ENCODE measurements around the gene SLC25A25.
"Not testable (repeated sequence)": the region's sequence is repeated elsewhere in the genome, so short reads cannot be mapped to it uniquely, and the experiment has no call there.

Gene SLC25A25

GRCh38 chr9:128103589-128103962 is 35.5 kb downstream of the SLC25A25 start:
- Mint-ChIP-seq H3K9me3 (no peaks in the 10 kb centered on the region), H3K4me3 (no peak overlapping the region), H3K36me3 (ENCODE audit: low read depth) (peaks cover 48% of the 10 kb centered on the region), H3K4me1 (ENCODE audit: low read depth) (peaks cover 44% of the 10 kb centered on the region), H3K27ac (no peak overlapping the region), H3K27me3 (no peaks in the 10 kb centered on the region)

DNA sequence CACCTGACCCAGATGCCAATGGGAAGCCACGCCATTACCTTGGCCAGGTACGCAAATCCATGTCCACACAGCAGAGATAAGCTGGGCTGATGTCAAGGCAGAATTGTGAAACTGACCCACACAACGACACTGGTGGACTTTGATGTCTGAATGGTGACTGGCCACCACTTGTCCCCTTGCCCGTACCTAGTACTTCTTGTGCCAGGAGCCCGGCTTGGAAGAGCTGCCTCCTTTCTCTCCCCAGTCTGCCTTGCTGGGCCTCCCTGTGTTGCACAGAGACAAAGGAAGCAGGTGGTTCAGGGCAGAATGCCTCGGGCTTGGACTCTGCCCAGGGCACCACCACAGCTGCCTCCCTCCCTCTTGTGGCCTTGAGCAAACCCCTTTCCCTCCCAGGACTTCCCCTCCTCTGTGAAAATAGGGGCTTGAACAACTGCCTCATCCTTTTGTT is 36.2 kb downstream of the SLC25A25 start:
- H3K9me3 Mint-ChIP-seq = no peaks in the 10 kb centered on the region
- no peak overlapping the region for H3K4me3 Mint-ChIP-seq
- H3K27me3 Mint-ChIP-seq = no peaks in the 10 kb centered on the region
- peaks cover 48% of the 10 kb centered on the region for H3K36me3 Mint-ChIP-seq (ENCODE audit: low read depth)
- H3K4me1 Mint-ChIP-seq (ENCODE audit: low read depth) = peaks cover 38% of the 10 kb centered on the region
- no peak overlapping the region for H3K27ac Mint-ChIP-seq

DNA sequence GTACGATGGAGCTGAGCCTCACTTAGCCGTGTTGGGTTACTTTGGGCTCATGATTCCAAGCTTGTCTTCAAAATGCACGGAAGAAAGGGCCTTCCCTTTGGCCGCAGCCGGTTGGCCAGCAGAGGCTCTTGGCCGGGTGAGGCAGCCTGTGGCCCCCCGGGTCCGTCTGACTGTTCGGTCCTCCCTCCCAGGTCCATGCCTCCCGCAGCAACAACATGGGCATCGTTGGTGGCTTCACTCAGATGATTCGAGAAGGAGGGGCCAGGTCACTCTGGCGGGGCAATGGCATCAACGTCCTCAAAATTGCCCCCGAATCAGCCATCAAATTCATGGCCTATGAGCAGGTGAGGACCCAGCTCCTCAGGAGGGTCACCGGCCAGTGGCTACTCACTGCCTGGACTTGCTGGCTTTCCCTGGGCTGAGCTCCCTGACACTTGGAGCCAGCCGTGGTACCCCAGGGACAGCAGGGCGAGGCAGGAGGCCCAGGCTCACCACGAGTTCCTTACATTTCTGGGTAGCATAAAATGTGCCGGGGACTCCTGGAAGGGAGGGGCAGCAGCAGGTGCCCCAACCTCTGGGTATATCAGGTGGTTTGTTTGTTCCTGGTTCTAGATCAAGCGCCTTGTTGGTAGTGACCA is 37.6 kb downstream of the SLC25A25 start:
- Mint-ChIP-seq H3K27me3 (no peaks in the 10 kb centered on the region), H3K36me3 (ENCODE audit: low read depth) (peaks cover 55% of the 10 kb centered on the region), H3K27ac (no peak overlapping the region), H3K4me3 (no peak overlapping the region), H3K4me1 (ENCODE audit: low read depth) (peaks cover 26% of the 10 kb centered on the region), H3K9me3 (no peaks in the 10 kb centered on the region)

DNA sequence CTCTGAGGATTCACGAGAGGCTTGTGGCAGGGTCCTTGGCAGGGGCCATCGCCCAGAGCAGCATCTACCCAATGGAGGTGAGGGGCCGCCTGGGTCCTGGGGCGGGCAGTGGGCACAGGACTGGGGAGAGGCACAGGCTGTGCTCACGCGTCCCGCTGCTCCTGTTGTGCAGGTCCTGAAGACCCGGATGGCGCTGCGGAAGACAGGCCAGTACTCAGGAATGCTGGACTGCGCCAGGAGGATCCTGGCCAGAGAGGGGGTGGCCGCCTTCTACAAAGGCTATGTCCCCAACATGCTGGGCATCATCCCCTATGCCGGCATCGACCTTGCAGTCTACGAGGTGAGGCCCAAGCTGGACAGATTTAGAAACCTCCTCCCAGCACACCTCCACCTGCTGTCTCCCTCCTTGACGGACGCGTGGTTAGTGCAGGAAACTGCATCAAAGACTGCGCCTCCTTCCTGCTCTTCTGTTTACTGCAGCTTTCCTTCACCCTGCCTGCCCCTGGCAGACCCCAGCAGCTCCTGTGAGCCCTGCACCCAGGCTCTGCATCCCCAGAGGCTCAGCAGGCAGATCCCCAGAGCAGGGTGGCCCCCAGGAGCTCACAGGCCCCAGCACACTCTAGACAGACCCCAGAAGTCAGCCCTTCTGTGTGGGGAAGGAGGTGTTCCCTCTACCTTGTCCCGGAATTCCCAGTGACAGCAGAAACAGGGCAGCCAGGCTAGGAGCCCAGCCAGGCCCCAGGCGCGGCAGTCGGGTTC is 38.3 kb downstream of the SLC25A25 start:
- H3K27me3 Mint-ChIP-seq = no peaks in the 10 kb centered on the region
- no peak overlapping the region for H3K4me3 Mint-ChIP-seq
- H3K27ac Mint-ChIP-seq = peak overlapping the region; percentile 41

DNA sequence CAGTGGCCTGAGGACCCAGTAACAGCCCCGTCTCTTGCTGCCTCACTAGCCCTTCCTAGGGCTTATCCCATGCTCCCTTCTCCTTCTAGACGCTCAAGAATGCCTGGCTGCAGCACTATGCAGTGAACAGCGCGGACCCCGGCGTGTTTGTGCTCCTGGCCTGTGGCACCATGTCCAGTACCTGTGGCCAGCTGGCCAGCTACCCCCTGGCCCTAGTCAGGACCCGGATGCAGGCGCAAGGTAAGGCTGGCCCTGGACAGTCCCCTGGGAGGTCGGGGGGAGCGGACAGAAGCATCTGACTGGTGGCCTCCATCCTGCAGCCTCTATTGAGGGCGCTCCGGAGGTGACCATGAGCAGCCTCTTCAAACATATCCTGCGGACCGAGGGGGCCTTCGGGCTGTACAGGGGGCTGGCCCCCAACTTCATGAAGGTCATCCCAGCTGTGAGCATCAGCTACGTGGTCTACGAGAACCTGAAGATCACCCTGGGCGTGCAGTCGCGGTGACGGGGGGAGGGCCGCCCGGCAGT is 39.0 kb downstream of the SLC25A25 start:
- H3K36me3 Mint-ChIP-seq (ENCODE audit: low read depth) = peaks cover 52% of the 10 kb centered on the region
- H3K4me3 Mint-ChIP-seq = no peak overlapping the region
- no peak overlapping the region for H3K27ac Mint-ChIP-seq
- peaks cover 21% of the 10 kb centered on the region for H3K4me1 Mint-ChIP-seq (ENCODE audit: low read depth)
- H3K9me3 Mint-ChIP-seq = no peaks in the 10 kb centered on the region
- H3K27me3 Mint-ChIP-seq = no peaks in the 10 kb centered on the region

More for the DNA sequence above, 38.3 kb downstream of the SLC25A25 start:
- Mint-ChIP-seq H3K9me3 (no peaks in the 10 kb centered on the region), H3K36me3 (ENCODE audit: low read depth) (peaks cover 52% of the 10 kb centered on the region), H3K4me1 (ENCODE audit: low read depth) (peaks cover 22% of the 10 kb centered on the region)

DNA sequence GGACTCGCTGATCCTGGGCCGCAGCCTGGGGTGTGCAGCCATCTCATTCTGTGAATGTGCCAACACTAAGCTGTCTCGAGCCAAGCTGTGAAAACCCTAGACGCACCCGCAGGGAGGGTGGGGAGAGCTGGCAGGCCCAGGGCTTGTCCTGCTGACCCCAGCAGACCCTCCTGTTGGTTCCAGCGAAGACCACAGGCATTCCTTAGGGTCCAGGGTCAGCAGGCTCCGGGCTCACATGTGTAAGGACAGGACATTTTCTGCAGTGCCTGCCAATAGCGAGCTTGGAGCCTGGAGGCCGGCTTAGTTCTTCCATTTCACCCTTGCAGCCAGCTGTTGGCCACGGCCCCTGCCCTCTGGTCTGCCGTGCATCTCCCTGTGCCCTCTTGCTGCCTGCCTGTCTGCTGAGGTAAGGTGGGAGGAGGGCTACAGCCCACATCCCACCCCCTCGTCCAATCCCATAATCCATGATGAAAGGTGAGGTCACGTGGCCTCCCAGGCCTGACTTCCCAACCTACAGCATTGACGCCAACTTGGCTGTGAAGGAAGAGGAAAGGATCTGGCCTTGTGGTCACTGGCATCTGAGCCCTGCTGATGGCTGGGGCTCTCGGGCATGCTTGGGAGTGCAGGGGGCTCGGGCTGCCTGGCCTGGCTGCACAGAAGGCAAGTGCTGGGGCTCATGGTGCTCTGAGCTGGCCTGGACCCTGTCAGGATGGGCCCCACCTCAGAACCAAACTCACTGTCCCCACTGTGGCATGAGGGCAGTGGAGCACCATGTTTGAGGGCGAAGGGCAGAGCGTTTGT is 39.6 kb downstream of the SLC25A25 start:
- peaks cover 45% of the 10 kb centered on the region for H3K36me3 Mint-ChIP-seq (ENCODE audit: low read depth)
- H3K9me3 Mint-ChIP-seq = no peaks in the 10 kb centered on the region
- peak overlapping the region; percentile 28 for H3K27ac Mint-ChIP-seq
- H3K4me1 Mint-ChIP-seq (ENCODE audit: low read depth) = peaks cover 14% of the 10 kb centered on the region
- H3K27me3 Mint-ChIP-seq = no peaks in the 10 kb centered on the region
- no peak overlapping the region for H3K4me3 Mint-ChIP-seq

DNA sequence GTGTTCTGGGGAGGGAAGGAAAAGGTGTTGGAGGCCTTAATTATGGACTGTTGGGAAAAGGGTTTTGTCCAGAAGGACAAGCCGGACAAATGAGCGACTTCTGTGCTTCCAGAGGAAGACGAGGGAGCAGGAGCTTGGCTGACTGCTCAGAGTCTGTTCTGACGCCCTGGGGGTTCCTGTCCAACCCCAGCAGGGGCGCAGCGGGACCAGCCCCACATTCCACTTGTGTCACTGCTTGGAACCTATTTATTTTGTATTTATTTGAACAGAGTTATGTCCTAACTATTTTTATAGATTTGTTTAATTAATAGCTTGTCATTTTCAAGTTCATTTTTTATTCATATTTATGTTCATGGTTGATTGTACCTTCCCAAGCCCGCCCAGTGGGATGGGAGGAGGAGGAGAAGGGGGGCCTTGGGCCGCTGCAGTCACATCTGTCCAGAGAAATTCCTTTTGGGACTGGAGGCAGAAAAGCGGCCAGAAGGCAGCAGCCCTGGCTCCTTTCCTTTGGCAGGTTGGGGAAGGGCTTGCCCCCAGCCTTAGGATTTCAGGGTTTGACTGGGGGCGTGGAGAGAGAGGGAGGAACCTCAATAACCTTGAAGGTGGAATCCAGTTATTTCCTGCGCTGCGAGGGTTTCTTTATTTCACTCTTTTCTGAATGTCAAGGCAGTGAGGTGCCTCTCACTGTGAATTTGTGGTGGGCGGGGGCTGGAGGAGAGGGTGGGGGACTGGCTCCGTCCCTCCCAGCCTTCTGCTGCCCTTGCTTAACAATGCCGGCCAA is 40.4 kb downstream of the SLC25A25 start:
- Mint-ChIP-seq H3K9me3 (no peaks in the 10 kb centered on the region), H3K27ac (no peak overlapping the region), H3K27me3 (no peaks in the 10 kb centered on the region), H3K4me1 (ENCODE audit: low read depth) (peaks cover 6% of the 10 kb centered on the region), H3K4me3 (no peak overlapping the region), H3K36me3 (ENCODE audit: low read depth) (peaks cover 44% of the 10 kb centered on the region)

DNA sequence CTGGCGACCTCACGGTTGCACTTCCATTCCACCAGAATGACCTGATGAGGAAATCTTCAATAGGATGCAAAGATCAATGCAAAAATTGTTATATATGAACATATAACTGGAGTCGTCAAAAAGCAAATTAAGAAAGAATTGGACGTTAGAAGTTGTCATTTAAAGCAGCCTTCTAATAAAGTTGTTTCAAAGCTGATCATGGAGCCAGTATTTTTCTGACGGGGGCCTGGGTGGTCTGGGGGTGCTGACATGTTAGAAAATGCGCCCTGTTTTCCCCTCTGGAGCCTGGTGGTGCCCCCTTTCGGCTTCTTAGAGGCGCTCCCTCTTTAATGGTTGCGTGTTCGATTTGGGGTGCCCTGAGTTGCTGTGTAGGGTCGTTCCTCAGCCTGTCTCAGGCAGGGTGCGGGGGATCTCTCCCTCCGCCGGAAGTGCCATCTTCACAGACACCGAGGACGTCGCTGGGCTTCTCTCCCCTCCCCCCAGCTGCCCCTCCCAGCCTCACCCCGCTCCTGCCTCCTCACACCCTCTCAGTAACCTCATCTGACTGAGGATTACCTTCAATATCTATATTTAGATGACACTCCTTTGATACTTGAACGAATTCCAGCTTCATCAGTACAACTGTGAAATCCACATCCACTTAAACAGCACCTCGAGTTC is 41.1 kb downstream of the SLC25A25 start:
- Mint-ChIP-seq H3K9me3 (no peaks in the 10 kb centered on the region), H3K4me1 (ENCODE audit: low read depth) (no peaks in the 10 kb centered on the region), H3K27me3 (no peaks in the 10 kb centered on the region), H3K36me3 (ENCODE audit: low read depth) (peaks cover 40% of the 10 kb centered on the region), H3K27ac (peak overlapping the region; percentile 76), H3K4me3 (no peak overlapping the region)

- not testable (repeated sequence) for H3K4me3 Mint-ChIP-seq, H3K27ac Mint-ChIP-seq, H3K27me3 Mint-ChIP-seq, H3K9me3 Mint-ChIP-seq
- Mint-ChIP-seq H3K4me1 (ENCODE audit: low read depth) (peaks cover 12% of the 10 kb centered on the region), H3K36me3 (ENCODE audit: low read depth) (peaks cover 37% of the 10 kb centered on the region)
These were observed 43.7 kb downstream of the SLC25A25 start for GRCh38 chr9:128111726-128112125.

GRCh38 chr9:128113526-128114325 is 45.7 kb downstream of the SLC25A25 start:
- Mint-ChIP-seq H3K4me3 (no peak overlapping the region), H3K4me1 (ENCODE audit: low read depth) (peaks cover 21% of the 10 kb centered on the region), H3K27me3 (no peaks in the 10 kb centered on the region), H3K36me3 (ENCODE audit: low read depth) (peaks cover 28% of the 10 kb centered on the region), H3K27ac (no peak overlapping the region), H3K9me3 (no peaks in the 10 kb centered on the region)

DNA sequence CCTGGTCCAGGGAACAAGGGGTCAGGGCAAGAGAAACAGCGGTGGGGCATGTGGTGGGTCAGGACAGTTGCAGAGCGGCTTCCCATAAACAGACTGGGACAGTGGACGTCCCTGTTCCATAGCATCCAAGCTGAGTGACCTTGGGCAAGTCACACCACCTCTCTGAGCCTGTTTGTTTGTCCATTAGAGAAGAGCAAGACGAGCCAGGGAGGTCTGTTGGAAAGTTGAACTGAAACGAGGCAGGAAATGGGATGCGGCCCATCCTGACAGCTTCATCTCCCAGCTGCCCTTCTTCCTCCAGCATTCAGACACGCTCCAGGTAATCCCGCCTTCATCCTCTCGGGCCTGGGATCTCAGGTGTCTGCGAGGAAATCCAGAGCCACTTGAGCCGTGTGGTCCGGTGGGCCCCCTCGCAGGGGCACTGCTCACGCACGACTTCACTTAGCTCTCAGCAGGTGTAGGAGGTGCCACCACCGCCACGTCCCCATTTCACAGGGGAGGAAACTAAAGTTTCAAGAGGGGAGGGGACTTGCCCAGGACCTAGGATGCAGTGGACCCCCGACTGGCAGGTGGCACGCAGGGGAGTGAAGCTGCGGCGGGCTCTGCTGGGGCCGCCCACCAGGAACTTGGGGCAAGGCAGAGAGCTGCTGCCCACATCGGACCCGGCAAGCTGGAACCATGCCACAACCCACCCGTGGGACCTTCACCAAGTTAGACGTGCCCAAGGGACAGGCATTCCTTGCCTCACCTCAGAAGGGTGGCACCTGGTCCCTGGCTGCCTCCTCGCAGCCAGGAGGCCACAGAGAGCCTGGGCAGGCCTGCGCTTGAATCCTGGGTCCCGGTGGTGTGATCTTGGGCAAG is 46.5 kb downstream of the SLC25A25 start:
- Mint-ChIP-seq H3K9me3 (no peaks in the 10 kb centered on the region), H3K4me3 (no peak overlapping the region), H3K27ac (no peak overlapping the region), H3K4me1 (ENCODE audit: low read depth) (peaks cover 21% of the 10 kb centered on the region), H3K36me3 (ENCODE audit: low read depth) (peaks cover 26% of the 10 kb centered on the region), H3K27me3 (no peaks in the 10 kb centered on the region)

- Mint-ChIP-seq H3K4me3 (no peak overlapping the region), H3K9me3 (no peaks in the 10 kb centered on the region), H3K27ac (peak overlapping the region; percentile 12), H3K27me3 (no peaks in the 10 kb centered on the region), H3K36me3 (ENCODE audit: low read depth) (peaks cover 21% of the 10 kb centered on the region), H3K4me1 (ENCODE audit: low read depth) (peaks cover 21% of the 10 kb centered on the region)
These were observed 47.4 kb downstream of the SLC25A25 start for GRCh38 chr9:128115187-128116103.

All from stimulated activated naive CD8-positive, alpha-beta T cell treated with anti-CD3 and anti-CD28 coated beads, Interleukin-15, Interleukin-2, amounts not matched to agents 100 ng/mL and 50 ng/mL, for 24 hours (primary cell).